ENCODE results near the gene KAT5. TPM values are rescaled to one million over a fixed set of nuclear protein-coding genes. Genes with fewer than 3 reads are reported as not detected.
A peak's percentile ranks its signal among the peaks of the same experiment; 100 is the strongest.

The KAT5 gene
- total and polyA plus RNA-seq, 2 of the 13 experiments (the other 11 are each of a cell fraction or from before 2014, with no cell fraction given): 35.2 to 48.3 TPM

DNA sequence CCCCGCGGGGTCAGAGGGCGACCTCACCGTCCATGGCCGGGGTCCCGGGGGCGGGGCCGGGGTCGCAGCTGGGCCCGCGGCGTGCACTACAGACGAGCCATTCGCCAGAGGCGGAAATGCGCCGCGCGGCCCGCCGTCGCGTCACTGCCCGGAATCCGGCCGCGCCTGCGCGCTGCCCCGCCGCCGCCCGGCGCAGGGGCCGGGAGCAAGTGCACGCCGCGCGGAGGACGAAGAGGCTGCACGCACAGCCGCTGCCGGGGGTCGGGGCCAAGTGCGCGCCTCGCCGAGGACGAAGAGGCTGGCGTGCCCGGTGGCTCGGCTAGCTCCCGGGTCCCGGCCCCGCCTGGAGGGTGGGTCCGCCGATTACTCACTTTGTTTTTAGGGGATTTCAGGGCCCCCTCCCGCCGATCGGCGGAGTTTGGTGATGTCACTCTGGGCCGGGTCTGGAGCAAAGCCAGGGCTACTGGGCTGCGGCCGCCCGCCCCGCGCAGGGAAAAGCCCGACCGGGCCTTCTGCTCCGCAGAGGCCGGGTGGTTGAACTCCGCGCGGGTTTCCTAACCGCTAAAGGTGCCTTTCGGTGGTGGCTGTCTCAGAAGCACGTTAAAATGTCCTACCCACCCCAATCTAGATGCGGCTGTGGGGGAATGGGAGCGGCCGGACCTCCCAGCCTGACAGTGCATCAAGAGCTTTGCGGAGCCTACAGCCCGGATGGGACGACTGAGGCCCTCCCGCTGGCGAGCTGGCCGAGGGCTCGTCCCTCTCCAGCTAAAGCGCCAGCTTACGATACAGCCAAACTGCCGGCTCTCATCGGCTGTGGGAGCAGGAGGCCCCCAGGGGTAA lies 49.0 kb upstream of the KAT5 start, which contains the start of gene RELA (continued):
- no peak for TF ChIP-seq NR2F6 (IDR thresholded peaks at IDR 0.05)
- peak; percentile 6; the same call in 1 of the 2 replicates for TF ChIP-seq NR2F6 (CRISPR knock-in tag; IDR thresholded peaks at IDR 0.05)
- no peak for TF ChIP-seq ARNT (IDR thresholded peaks at IDR 0.05)
- no peak for TF ChIP-seq ZC3H4 (CRISPR knock-in tag; IDR thresholded peaks at IDR 0.05; ENCODE audit: borderline replicate concordance)
- no peak for TF ChIP-seq ARID2 (CRISPR knock-in tag; IDR thresholded peaks at IDR 0.05; ENCODE audit: borderline replicate concordance)
- no peak for TF ChIP-seq ZNF446 (CRISPR knock-in tag; IDR thresholded peaks at IDR 0.05)
- TF ChIP-seq ZNF883 (CRISPR knock-in tag; IDR thresholded peaks at IDR 0.05; ENCODE audit: not compliant biosample characterization): no peak
- peak; percentile 66; the same call in 1 of the 2 replicates for TF ChIP-seq ZNF747 (CRISPR knock-in tag; IDR thresholded peaks at IDR 0.05; ENCODE audit: borderline replicate concordance)
- TF ChIP-seq SP140L (CRISPR knock-in tag; IDR thresholded peaks at IDR 0.05; ENCODE audit: borderline replicate concordance): no peak
- no peak for TF ChIP-seq ZBTB42 (CRISPR knock-in tag; IDR thresholded peaks at IDR 0.05)
- TF ChIP-seq SIX1 (CRISPR knock-in tag; IDR thresholded peaks at IDR 0.05; ENCODE audit: borderline replicate concordance): no peak
- no peak for TF ChIP-seq ZBTB20 (CRISPR knock-in tag; IDR thresholded peaks at IDR 0.05; ENCODE audit: borderline replicate concordance, low read depth)
- TF ChIP-seq MTF1 (CRISPR knock-in tag; IDR thresholded peaks at IDR 0.05): no peak
- TF ChIP-seq TAF1 (CRISPR knock-in tag; IDR thresholded peaks at IDR 0.05): peak; percentile 44
- TF ChIP-seq ZIK1 (CRISPR knock-in tag; IDR thresholded peaks at IDR 0.05; ENCODE audit: borderline replicate concordance, low read depth): peak; percentile 83; the same call in 1 of the 2 replicates
- TF ChIP-seq EHMT2 (IDR thresholded peaks at IDR 0.05; ENCODE audit: borderline replicate concordance, low read depth, low read length): no peak
- TF ChIP-seq ELK4 (CRISPR knock-in tag; IDR thresholded peaks at IDR 0.05; ENCODE audit: borderline replicate concordance): no peak
- TF ChIP-seq ZNF468 (CRISPR knock-in tag; IDR thresholded peaks at IDR 0.05): 0 out of 2 replicates have a peak, but pooled peaks have one; percentile 59
- TF ChIP-seq HOXA5 (CRISPR knock-in tag; IDR thresholded peaks at IDR 0.05): peak; percentile 56; the same call in 1 of the 2 replicates
- TF ChIP-seq GATA4 (IDR thresholded peaks at IDR 0.05; ENCODE audit: borderline replicate concordance, low read depth): no peak
- TF ChIP-seq ZFYVE20 (CRISPR knock-in tag; IDR thresholded peaks at IDR 0.05; ENCODE audit: borderline replicate concordance, low read depth): no peak
- TF ChIP-seq ZNF891 (CRISPR knock-in tag; IDR thresholded peaks at IDR 0.05): peak; percentile 54
- no peak for TF ChIP-seq USF2 (IDR thresholded peaks at IDR 0.05; ENCODE audit: low read depth, low read length)
- TF ChIP-seq USF2 (CRISPR knock-in tag; IDR thresholded peaks at IDR 0.05; ENCODE audit: borderline replicate concordance): no peak
- no peak for TF ChIP-seq BRD4 (CRISPR knock-in tag; IDR thresholded peaks at IDR 0.05)
- TF ChIP-seq ZNF556 (CRISPR knock-in tag; IDR thresholded peaks at IDR 0.05; ENCODE audit: borderline replicate concordance): peak; percentile 79
- TF ChIP-seq ZNF713 (CRISPR knock-in tag; IDR thresholded peaks at IDR 0.05): 0 out of 2 replicates have a peak, but pooled peaks have one; percentile 4
- TF ChIP-seq ZNF589 (CRISPR knock-in tag; conservative IDR thresholded peaks at IDR 0.05): no peak
- no peak for TF ChIP-seq HNRNPH1 (optimal IDR thresholded peaks at IDR 0.05; ENCODE audit: low read depth, low read length)
- peak; percentile 19; the same call in 1 of the 2 replicates for TF ChIP-seq MED1 (CRISPR knock-in tag; IDR thresholded peaks at IDR 0.05)
